ENCODE measurements around the gene SIL1.
"Not testable (repeated sequence)": the region's sequence is repeated elsewhere in the genome, so short reads cannot be mapped to it uniquely, and the experiment has no call there.

Gene SIL1

GRCh38 chr5:139064613-139065012 is 133.6 kb downstream of the SIL1 start:
- H3K4me3 ChIP-seq (ENCODE audit: control insufficient read depth, low read depth, low read length): no peak overlapping the region
- TF ChIP-seq CTCF (conservative IDR thresholded peaks at IDR 0.05; ENCODE audit: control insufficient read depth, insufficient read depth, low read depth, low read length): no peak

GRCh38 chr5:139063664-139064054 is 134.5 kb downstream of the SIL1 start:
- no peak for DNase-seq (ENCODE audit: low read depth)
- H3K4me3 ChIP-seq (ENCODE audit: control insufficient read depth, low read depth, low read length): no peak overlapping the region
- TF ChIP-seq CTCF (conservative IDR thresholded peaks at IDR 0.05; ENCODE audit: control insufficient read depth, insufficient read depth, low read depth, low read length): no peak

More at GRCh38 chr5:139064613-139065012, 133.6 kb downstream of the SIL1 start:
- DNase-seq (ENCODE audit: low read depth): no peak

GRCh38 chr5:139062910-139063663 is 135.1 kb downstream of the SIL1 start:
- DNase-seq (ENCODE audit: low read depth): no peak
- TF ChIP-seq CTCF (conservative IDR thresholded peaks at IDR 0.05; ENCODE audit: control insufficient read depth, insufficient read depth, low read depth, low read length): no peak
- H3K4me3 ChIP-seq (ENCODE audit: control insufficient read depth, low read depth, low read length): no peak overlapping the region

GRCh38 chr5:139061856-139062255 is 136.3 kb downstream of the SIL1 start:
- H3K4me3 ChIP-seq (ENCODE audit: control insufficient read depth, low read depth, low read length): no peak overlapping the region
- no peak for DNase-seq (ENCODE audit: low read depth)
- TF ChIP-seq CTCF (conservative IDR thresholded peaks at IDR 0.05; ENCODE audit: control insufficient read depth, insufficient read depth, low read depth, low read length): no peak

GRCh38 chr5:139061274-139061673 is 136.9 kb downstream of the SIL1 start:
- no peak for TF ChIP-seq CTCF (conservative IDR thresholded peaks at IDR 0.05; ENCODE audit: control insufficient read depth, insufficient read depth, low read depth, low read length)
- no peak overlapping the region for H3K4me3 ChIP-seq (ENCODE audit: control insufficient read depth, low read depth, low read length)
- peak; percentile 81 for DNase-seq (ENCODE audit: low read depth)

- DNase-seq (ENCODE audit: low read depth): peak; percentile 66
- TF ChIP-seq CTCF (conservative IDR thresholded peaks at IDR 0.05; ENCODE audit: control insufficient read depth, insufficient read depth, low read depth, low read length): no peak
- H3K4me3 ChIP-seq (ENCODE audit: control insufficient read depth, low read depth, low read length): no peak overlapping the region
Measured at GRCh38 chr5:139058121-139058520, 140.0 kb downstream of the SIL1 start.

GRCh38 chr5:139057045-139057939 is 140.9 kb downstream of the SIL1 start:
- H3K4me3 ChIP-seq (ENCODE audit: control insufficient read depth, low read depth, low read length); DNase-seq (ENCODE audit: low read depth): not testable (repeated sequence)

All from fibroblast of mammary gland (primary cell).